WTC11 (cell line): ENCODE data around the gene BMP4. TPM values are rescaled to one million over a fixed set of nuclear protein-coding genes. Genes with fewer than 3 reads are reported as not detected.
A peak's percentile ranks its signal among the peaks of the same experiment; 100 is the strongest.

ENCODE experiments used
- ATAC-seq: fragments of 200-7000 bp; cut with Tn5 transposase; 2 replicates; pipeline ENCODE4 v1.10.0; 2021; ENCODE audit warnings: mild to moderate bottlenecking, moderate library complexity
- CTCF ChIA-PET: fragments of 300-600 bp; sonication (Branson Sonifier 250); formaldehyde crosslinking; loops from one replicate; lab custom pipeline; 2021; ENCODE audit warnings: antibody characterized with exemption; lab: Charles Lee
- POLR2A ChIA-PET: fragments of 350-600 bp; sonication (Branson Sonifier 250); formaldehyde crosslinking; loops from one replicate; lab custom pipeline; 2021; ENCODE audit warnings: antibody characterized with exemption; lab: Charles Lee
- DNase-seq: peaks from one replicate; pipeline ENCODE4 v3.0.0; 2021; ENCODE audit warnings: low spot score
- H3K27ac Mint-ChIP-seq: 2 replicates; pipeline ENCODE4 v1.8.0; 2021; ENCODE audit warnings: mixed read lengths
- H3K27me3 Mint-ChIP-seq: 2 replicates; pipeline ENCODE4 v1.8.0; 2021; ENCODE audit warnings: low read depth, mild to moderate bottlenecking, moderate library complexity, mixed read lengths
- H3K36me3 Mint-ChIP-seq: 2 replicates; pipeline ENCODE4 v1.8.0; 2021; ENCODE audit warnings: mixed read lengths
- H3K4me1 Mint-ChIP-seq: 2 replicates; pipeline ENCODE4 v1.8.0; 2022; ENCODE audit warnings: mixed read lengths
- H3K4me3 Mint-ChIP-seq: 2 replicates; pipeline ENCODE4 v1.8.0; 2021; ENCODE audit warnings: mild to moderate bottlenecking, moderate library complexity, mixed read lengths
- H3K9me3 Mint-ChIP-seq: 2 replicates; pipeline ENCODE4 v1.8.0; 2021; ENCODE audit warnings: mixed read lengths
- CBFB ChIP-seq: sonication (generic); formaldehyde crosslinking; IDR thresholded peaks from 2 replicates; pipeline ENCODE4 v1.8.1; 2022; ENCODE audit warnings: mild to moderate bottlenecking, low read depth, missing genetic modification reagents
- CREB1 ChIP-seq: sonication (generic); formaldehyde crosslinking; IDR thresholded peaks from 2 replicates; pipeline ENCODE4 v1.8.0; 2023; ENCODE audit warnings: mild to moderate bottlenecking, missing genetic modification reagents
- ELF4 ChIP-seq: sonication (generic); formaldehyde crosslinking; IDR thresholded peaks from 2 replicates; pipeline ENCODE4 v1.8.1; 2022; ENCODE audit warnings: low read depth, mild to moderate bottlenecking, moderate library complexity, missing genetic modification reagents
- EMX1 ChIP-seq: fragments of 250-450 bp; sonication (Bioruptor Pico); IDR thresholded peaks from 2 replicates; pipeline ENCODE4 v1.8.0; 2021; ENCODE audit warnings: mild to moderate bottlenecking
- ETV6 ChIP-seq: sonication (generic); formaldehyde crosslinking; IDR thresholded peaks from 2 replicates; pipeline ENCODE4 v1.8.1; 2022; ENCODE audit warnings: mild to moderate bottlenecking, missing genetic modification reagents
- FOXK1 ChIP-seq: sonication (generic); formaldehyde crosslinking; IDR thresholded peaks from 2 replicates; pipeline ENCODE4 v1.8.0; 2022; ENCODE audit warnings: mild to moderate bottlenecking, moderate library complexity, missing genetic modification reagents
- GABPB1 ChIP-seq: sonication (generic); formaldehyde crosslinking; IDR thresholded peaks from 2 replicates; pipeline ENCODE4 v1.8.1; 2023; ENCODE audit warnings: mild to moderate bottlenecking, missing genetic modification reagents
- JUN ChIP-seq: sonication (generic); formaldehyde crosslinking; IDR thresholded peaks from 2 replicates; pipeline ENCODE4 v1.8.0; 2023; ENCODE audit warnings: mild to moderate bottlenecking, missing genetic modification reagents
- KAT7 ChIP-seq: sonication (generic); formaldehyde crosslinking; IDR thresholded peaks from 2 replicates; pipeline ENCODE4 v1.8.1; 2023; ENCODE audit warnings: missing genetic modification reagents, mild to moderate bottlenecking, borderline replicate concordance
- MYBL2 ChIP-seq: sonication (generic); formaldehyde crosslinking; IDR thresholded peaks from 2 replicates; pipeline ENCODE4 v1.8.1; 2023; ENCODE audit warnings: mild to moderate bottlenecking, moderate library complexity, missing genetic modification reagents
- RELA ChIP-seq: sonication (generic); formaldehyde crosslinking; IDR thresholded peaks from 2 replicates; pipeline ENCODE4 v1.8.1; 2022; ENCODE audit warnings: missing genetic modification reagents, mild to moderate bottlenecking, borderline replicate concordance
- RORB ChIP-seq: fragments of 250-450 bp; sonication (Bioruptor Pico); IDR thresholded peaks from 2 replicates; pipeline ENCODE4 v1.9.0; 2021; ENCODE audit warnings: mild to moderate bottlenecking
- SP1 ChIP-seq: sonication (generic); formaldehyde crosslinking; conservative IDR thresholded peaks from 2 replicates; pipeline ENCODE4 v1.8.1; 2022; ENCODE audit warnings: missing genetic modification reagents
- TCF7 ChIP-seq: sonication (generic); formaldehyde crosslinking; IDR thresholded peaks from 2 replicates; pipeline ENCODE4 v1.8.0; 2022; ENCODE audit warnings: mild to moderate bottlenecking, low read depth, missing genetic modification reagents, moderate library complexity
- TEAD4 ChIP-seq: sonication (generic); formaldehyde crosslinking; IDR thresholded peaks from 2 replicates; pipeline ENCODE4 v1.8.0; 2022; ENCODE audit warnings: mild to moderate bottlenecking, missing genetic modification reagents
- ZNF121 ChIP-seq: sonication (generic); formaldehyde crosslinking; IDR thresholded peaks from 2 replicates; pipeline ENCODE4 v1.8.0; 2023; ENCODE audit warnings: missing genetic modification reagents
- ZNF232 ChIP-seq: sonication (generic); formaldehyde crosslinking; IDR thresholded peaks from 2 replicates; pipeline ENCODE4 v1.8.0; 2022; ENCODE audit warnings: mild to moderate bottlenecking, missing genetic modification reagents
- ZNF396 ChIP-seq: fragments of 250-450 bp; sonication (Bioruptor Pico); IDR thresholded peaks from 2 replicates; pipeline ENCODE4 v1.8.0; 2021; ENCODE audit warnings: mild to moderate bottlenecking, moderate library complexity, borderline replicate concordance
- ZNF671 ChIP-seq: fragments of 250-450 bp; sonication (Bioruptor Pico); IDR thresholded peaks from 2 replicates; pipeline ENCODE4 v1.8.0; 2021; ENCODE audit warnings: mild to moderate bottlenecking
- total RNA-seq: library from RNA; stranded (reverse); gene quantifications from 3 replicates; pipeline ENCODE4 v1.2.3, GENCODE V29; 2021
- TF ChIP-seq, protein P1 (sequence below): sonication (generic); formaldehyde crosslinking; IDR thresholded peaks from 2 replicates; pipeline ENCODE4 v1.8.0; 2023; ENCODE audit warnings: mild to moderate bottlenecking, missing genetic modification reagents
- TF ChIP-seq, protein P2 (sequence below): sonication (generic); formaldehyde crosslinking; IDR thresholded peaks from 2 replicates; pipeline ENCODE4 v1.8.1; 2023; ENCODE audit warnings: mild to moderate bottlenecking, missing genetic modification reagents, moderate library complexity
- TF ChIP-seq, protein P3 (sequence below): fragments of 250-450 bp; sonication (Bioruptor Pico); IDR thresholded peaks from 2 replicates; pipeline ENCODE4 v2.1.2; 2022; ENCODE audit warnings: mild to moderate bottlenecking, moderate library complexity
- TF ChIP-seq, protein P4 (sequence below): sonication (generic); formaldehyde crosslinking; conservative IDR thresholded peaks from 2 replicates; pipeline ENCODE4 v1.8.1; 2023; ENCODE audit warnings: mild to moderate bottlenecking, low read depth, missing genetic modification reagents, moderate library complexity
- TF ChIP-seq, protein P5 (sequence below): sonication (generic); formaldehyde crosslinking; IDR thresholded peaks from 2 replicates; pipeline ENCODE4 v1.8.1; 2023; ENCODE audit warnings: mild to moderate bottlenecking, missing genetic modification reagents
- TF ChIP-seq, protein P6 (sequence below): sonication (generic); formaldehyde crosslinking; IDR thresholded peaks from 2 replicates; pipeline ENCODE4 v1.8.1; 2022; ENCODE audit warnings: mild to moderate bottlenecking, moderate library complexity, missing genetic modification reagents

BMP4 gene
- total RNA-seq, 1 experiment from 2014 or later, result 7.8 TPM

DNA sequence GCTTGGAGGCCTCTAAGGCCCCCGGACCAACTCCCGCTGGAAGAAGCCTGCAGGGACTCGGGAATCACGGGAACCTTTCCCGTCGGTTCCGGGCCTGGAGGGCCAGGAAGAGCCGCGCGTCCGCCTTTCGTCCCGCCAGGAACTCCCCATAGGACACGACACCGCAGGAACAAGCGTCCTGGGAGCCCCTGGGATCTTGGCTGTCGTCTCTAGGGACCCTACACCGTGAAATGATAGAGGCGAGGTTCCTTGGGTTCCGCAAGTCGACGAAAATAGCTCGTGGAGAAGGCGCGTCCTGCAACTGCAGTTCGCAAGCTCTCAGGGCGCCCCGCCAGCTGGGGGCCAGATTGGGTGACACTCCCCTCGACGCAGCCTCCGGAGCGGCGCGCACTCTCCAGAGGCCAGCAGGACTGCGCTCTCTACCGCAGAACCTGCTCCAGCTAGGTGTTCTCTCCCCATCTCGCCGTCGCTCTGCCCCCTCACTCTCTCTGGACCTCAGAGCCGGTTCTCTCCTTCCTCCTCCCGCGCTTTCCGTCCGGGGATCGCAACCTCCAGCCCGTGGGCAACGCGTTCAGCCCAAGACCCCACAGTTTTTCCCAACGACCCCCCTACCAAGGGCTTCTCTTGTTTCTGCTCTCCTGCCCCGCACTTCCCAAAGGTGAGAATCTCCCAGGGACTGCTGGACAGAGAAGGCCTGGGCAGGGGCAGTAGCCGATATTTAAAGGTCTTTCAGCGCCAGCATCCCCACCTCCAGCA, 776 bp downstream of the BMP4 start:
- ChIA-PET CTCF (interaction anchor here (0.7 to 4.5 kb wide), 11 partner anchors 8 to 442 kb away, joined by 3 to 27 read pairs (median 8); no protein-coding TSS in a partner anchor), POLR2A (interaction anchor here (0.7 to 2.6 kb wide), 6 partner anchors 10 to 373 kb away, joined by 3 to 19 read pairs (median 4); no protein-coding TSS in a partner anchor)
- TF ChIP-seq ZNF121 (CRISPR knock-in tag), result no peak
- TF ChIP-seq, protein P1, sequence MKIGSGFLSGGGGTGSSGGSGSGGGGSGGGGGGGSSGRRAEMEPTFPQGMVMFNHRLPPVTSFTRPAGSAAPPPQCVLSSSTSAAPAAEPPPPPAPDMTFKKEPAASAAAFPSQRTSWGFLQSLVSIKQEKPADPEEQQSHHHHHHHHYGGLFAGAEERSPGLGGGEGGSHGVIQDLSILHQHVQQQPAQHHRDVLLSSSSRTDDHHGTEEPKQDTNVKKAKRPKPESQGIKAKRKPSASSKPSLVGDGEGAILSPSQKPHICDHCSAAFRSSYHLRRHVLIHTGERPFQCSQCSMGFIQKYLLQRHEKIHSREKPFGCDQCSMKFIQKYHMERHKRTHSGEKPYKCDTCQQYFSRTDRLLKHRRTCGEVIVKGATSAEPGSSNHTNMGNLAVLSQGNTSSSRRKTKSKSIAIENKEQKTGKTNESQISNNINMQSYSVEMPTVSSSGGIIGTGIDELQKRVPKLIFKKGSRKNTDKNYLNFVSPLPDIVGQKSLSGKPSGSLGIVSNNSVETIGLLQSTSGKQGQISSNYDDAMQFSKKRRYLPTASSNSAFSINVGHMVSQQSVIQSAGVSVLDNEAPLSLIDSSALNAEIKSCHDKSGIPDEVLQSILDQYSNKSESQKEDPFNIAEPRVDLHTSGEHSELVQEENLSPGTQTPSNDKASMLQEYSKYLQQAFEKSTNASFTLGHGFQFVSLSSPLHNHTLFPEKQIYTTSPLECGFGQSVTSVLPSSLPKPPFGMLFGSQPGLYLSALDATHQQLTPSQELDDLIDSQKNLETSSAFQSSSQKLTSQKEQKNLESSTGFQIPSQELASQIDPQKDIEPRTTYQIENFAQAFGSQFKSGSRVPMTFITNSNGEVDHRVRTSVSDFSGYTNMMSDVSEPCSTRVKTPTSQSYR (CRISPR knock-in tag), result no peak
- TF ChIP-seq CREB1 (CRISPR knock-in tag), result no peak
- TF ChIP-seq SP1, result peak; percentile 32; the same call in 1 of the 2 replicates
- TF ChIP-seq RORB (CRISPR knock-in tag), result no peak
- no peak for TF ChIP-seq GABPB1 (CRISPR knock-in tag)
- TF ChIP-seq, protein P2, sequence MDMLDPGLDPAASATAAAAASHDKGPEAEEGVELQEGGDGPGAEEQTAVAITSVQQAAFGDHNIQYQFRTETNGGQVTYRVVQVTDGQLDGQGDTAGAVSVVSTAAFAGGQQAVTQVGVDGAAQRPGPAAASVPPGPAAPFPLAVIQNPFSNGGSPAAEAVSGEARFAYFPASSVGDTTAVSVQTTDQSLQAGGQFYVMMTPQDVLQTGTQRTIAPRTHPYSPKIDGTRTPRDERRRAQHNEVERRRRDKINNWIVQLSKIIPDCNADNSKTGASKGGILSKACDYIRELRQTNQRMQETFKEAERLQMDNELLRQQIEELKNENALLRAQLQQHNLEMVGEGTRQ, result no peak
- no peak for TF ChIP-seq EMX1 (CRISPR knock-in tag)
- TF ChIP-seq MYBL2, result 0 out of 2 replicates have a peak, but pooled peaks have one; percentile 8
- TF ChIP-seq, protein P3, sequence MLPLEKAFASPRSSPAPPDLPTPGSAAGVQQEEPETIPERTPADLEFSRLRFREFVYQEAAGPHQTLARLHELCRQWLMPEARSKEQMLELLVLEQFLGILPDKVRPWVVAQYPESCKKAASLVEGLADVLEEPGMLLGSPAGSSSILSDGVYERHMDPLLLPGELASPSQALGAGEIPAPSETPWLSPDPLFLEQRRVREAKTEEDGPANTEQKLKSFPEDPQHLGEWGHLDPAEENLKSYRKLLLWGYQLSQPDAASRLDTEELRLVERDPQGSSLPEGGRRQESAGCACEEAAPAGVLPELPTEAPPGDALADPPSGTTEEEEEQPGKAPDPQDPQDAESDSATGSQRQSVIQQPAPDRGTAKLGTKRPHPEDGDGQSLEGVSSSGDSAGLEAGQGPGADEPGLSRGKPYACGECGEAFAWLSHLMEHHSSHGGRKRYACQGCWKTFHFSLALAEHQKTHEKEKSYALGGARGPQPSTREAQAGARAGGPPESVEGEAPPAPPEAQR, result no peak
- no peak for TF ChIP-seq TEAD4 (CRISPR knock-in tag)
- TF ChIP-seq FOXK1 (CRISPR knock-in tag), result no peak
- 0 out of 2 replicates have a peak, but pooled peaks have one; percentile 17 for TF ChIP-seq ETV6 (CRISPR knock-in tag)
- no peak for TF ChIP-seq JUN (CRISPR knock-in tag)
- TF ChIP-seq TCF7, result 0 out of 2 replicates have a peak, but pooled peaks have one; percentile 31
- no peak for TF ChIP-seq ZNF396 (CRISPR knock-in tag)
- Mint-ChIP-seq H3K9me3 (no peaks in the 10 kb centered on the region), H3K36me3 (peaks cover 4% of the 10 kb centered on the region), H3K4me1 (peaks cover 34% of the 10 kb centered on the region), H3K4me3 (peak overlapping the region; percentile 93), H3K27me3 (peaks cover 81% of the 10 kb centered on the region), H3K27ac (peak overlapping the region; percentile 42; the same call in 1 of the 2 replicates)
- peak; percentile 12 for ATAC-seq
- peak; percentile 56 for DNase-seq

DNA sequence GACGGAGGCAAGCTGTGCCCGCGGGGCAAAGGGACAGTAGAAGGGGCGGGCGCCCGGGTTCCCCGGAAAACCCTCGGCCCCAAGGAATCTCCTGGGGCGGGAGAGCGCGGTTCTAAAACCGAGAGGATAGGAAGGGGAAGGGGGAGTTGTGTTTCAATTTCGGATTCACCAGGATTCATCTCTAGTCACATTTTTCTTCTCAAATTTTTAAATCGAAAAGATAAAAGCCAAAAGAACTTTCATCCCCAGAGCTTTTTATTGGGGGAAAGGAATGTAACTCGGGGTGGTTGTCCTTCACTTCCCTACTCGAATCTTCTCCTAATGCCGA, 1.4 kb downstream of the BMP4 start:
- POLR2A ChIA-PET, result interaction anchor here (0.7 to 2.6 kb wide), 4 partner anchors 9 to 28 kb away, joined by 3 to 19 read pairs (median 6); no protein-coding TSS in a partner anchor
- peaks cover 40% of the 10 kb centered on the region for H3K4me1 Mint-ChIP-seq
- no peak for ATAC-seq
- CTCF ChIA-PET, result interaction anchor here (1.4 to 4.5 kb wide), 5 partner anchors 9 to 393 kb away, joined by 4 to 27 read pairs (median 12); no protein-coding TSS in a partner anchor
- peaks cover 81% of the 10 kb centered on the region for H3K27me3 Mint-ChIP-seq
- peak overlapping the region; percentile 93 for H3K4me3 Mint-ChIP-seq
- no peaks in the 10 kb centered on the region for H3K9me3 Mint-ChIP-seq
- peaks cover 11% of the 10 kb centered on the region for H3K36me3 Mint-ChIP-seq
- H3K27ac Mint-ChIP-seq, result no peak overlapping the region
- DNase-seq, result no peak
- TF ChIP-seq, protein P4, sequence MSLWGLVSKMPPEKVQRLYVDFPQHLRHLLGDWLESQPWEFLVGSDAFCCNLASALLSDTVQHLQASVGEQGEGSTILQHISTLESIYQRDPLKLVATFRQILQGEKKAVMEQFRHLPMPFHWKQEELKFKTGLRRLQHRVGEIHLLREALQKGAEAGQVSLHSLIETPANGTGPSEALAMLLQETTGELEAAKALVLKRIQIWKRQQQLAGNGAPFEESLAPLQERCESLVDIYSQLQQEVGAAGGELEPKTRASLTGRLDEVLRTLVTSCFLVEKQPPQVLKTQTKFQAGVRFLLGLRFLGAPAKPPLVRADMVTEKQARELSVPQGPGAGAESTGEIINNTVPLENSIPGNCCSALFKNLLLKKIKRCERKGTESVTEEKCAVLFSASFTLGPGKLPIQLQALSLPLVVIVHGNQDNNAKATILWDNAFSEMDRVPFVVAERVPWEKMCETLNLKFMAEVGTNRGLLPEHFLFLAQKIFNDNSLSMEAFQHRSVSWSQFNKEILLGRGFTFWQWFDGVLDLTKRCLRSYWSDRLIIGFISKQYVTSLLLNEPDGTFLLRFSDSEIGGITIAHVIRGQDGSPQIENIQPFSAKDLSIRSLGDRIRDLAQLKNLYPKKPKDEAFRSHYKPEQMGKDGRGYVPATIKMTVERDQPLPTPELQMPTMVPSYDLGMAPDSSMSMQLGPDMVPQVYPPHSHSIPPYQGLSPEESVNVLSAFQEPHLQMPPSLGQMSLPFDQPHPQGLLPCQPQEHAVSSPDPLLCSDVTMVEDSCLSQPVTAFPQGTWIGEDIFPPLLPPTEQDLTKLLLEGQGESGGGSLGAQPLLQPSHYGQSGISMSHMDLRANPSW (CRISPR knock-in tag), result no peak
- TF ChIP-seq ZNF671 (CRISPR knock-in tag), result no peak
- TF ChIP-seq CBFB, result no peak
- TF ChIP-seq RELA (CRISPR knock-in tag), result no peak
- TF ChIP-seq, protein P5, sequence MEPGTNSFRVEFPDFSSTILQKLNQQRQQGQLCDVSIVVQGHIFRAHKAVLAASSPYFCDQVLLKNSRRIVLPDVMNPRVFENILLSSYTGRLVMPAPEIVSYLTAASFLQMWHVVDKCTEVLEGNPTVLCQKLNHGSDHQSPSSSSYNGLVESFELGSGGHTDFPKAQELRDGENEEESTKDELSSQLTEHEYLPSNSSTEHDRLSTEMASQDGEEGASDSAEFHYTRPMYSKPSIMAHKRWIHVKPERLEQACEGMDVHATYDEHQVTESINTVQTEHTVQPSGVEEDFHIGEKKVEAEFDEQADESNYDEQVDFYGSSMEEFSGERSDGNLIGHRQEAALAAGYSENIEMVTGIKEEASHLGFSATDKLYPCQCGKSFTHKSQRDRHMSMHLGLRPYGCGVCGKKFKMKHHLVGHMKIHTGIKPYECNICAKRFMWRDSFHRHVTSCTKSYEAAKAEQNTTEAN (CRISPR knock-in tag), result no peak
- no peak for TF ChIP-seq ELF4
- no peak for TF ChIP-seq TEAD4 (CRISPR knock-in tag)
- no peak for TF ChIP-seq KAT7
- TF ChIP-seq ZNF232 (CRISPR knock-in tag), result no peak
- TF ChIP-seq, protein P6, sequence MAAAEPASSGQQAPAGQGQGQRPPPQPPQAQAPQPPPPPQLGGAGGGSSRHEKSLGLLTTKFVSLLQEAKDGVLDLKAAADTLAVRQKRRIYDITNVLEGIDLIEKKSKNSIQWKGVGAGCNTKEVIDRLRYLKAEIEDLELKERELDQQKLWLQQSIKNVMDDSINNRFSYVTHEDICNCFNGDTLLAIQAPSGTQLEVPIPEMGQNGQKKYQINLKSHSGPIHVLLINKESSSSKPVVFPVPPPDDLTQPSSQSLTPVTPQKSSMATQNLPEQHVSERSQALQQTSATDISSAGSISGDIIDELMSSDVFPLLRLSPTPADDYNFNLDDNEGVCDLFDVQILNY (CRISPR knock-in tag), result no peak
